Activated CD4-positive, alpha-beta T cell treated with anti-CD3 and anti-CD28 coated beads, Interleukin-2, amount 10 ng/mL, durations not matched to agents 7 days and 5 days (primary cell): ENCODE results near the gene LRG1. TPM values are rescaled to one million over a fixed set of nuclear protein-coding genes. Genes with fewer than 3 reads are reported as not detected.

Experiments used
- CTCF ChIA-PET: fragments of 350-600 bp; sonication (Branson Sonifier 250); formaldehyde crosslinking; loops from one replicate; lab custom pipeline; 2021; ENCODE audit warnings: antibody characterized with exemption; lab: Charles Lee
- POLR2A ChIA-PET: fragments of 350-600 bp; sonication (Branson Sonifier 250); formaldehyde crosslinking; loops from one replicate; lab custom pipeline; 2021; ENCODE audit warnings: antibody characterized with exemption; lab: Charles Lee
- DNase-seq: peaks from one replicate; pipeline ENCODE4 v3.0.0-alpha.2; 2020
- H3K27ac Mint-ChIP-seq: one replicate; pipeline ENCODE4 v1.8.0; 2021; ENCODE audit warnings: mild to moderate bottlenecking, moderate library complexity, mixed read lengths
- H3K27me3 Mint-ChIP-seq: one replicate; pipeline ENCODE4 v1.8.0; 2021; ENCODE audit warnings: mixed read lengths
- H3K36me3 Mint-ChIP-seq: one replicate; pipeline ENCODE4 v1.8.0; 2021; ENCODE audit warnings: low read depth, mixed read lengths
- H3K4me1 Mint-ChIP-seq: one replicate; pipeline ENCODE4 v1.8.0; 2021; ENCODE audit warnings: mixed read lengths
- H3K4me3 Mint-ChIP-seq: one replicate; pipeline ENCODE4 v1.8.0; 2021; ENCODE audit warnings: mild to moderate bottlenecking, moderate library complexity, mixed read lengths
- H3K9me3 Mint-ChIP-seq: one replicate; pipeline ENCODE4 v1.8.0; 2021; ENCODE audit warnings: mixed read lengths
- total RNA-seq, 2 experiments: library from RNA; stranded (reverse); gene quantifications; one replicate each; pipeline ENCODE4 v1.2.3, GENCODE V29; 2021

LRG1 gene
- total RNA-seq, 2 experiments from 2014 or later, result 0.07 TPM; not detected in 1

- Mint-ChIP-seq H3K27ac (peak overlapping the region; percentile 26), H3K4me1 (peaks cover 9% of the 10 kb centered on the region), H3K9me3 (no peaks in the 10 kb centered on the region), H3K4me3 (no peak overlapping the region), H3K27me3 (no peaks in the 10 kb centered on the region), H3K36me3 (peaks cover 5% of the 10 kb centered on the region)
- DNase-seq, result no peak
- CTCF ChIA-PET, result interaction anchor here (1.5 kb wide), 1 partner anchor 19 kb away, joined by 4 read pairs; no protein-coding TSS in a partner anchor
- POLR2A ChIA-PET, result no interaction called here
Measured at GRCh38 chr19:4505570-4506448, 34.0 kb downstream of the LRG1 start.

- H3K36me3 Mint-ChIP-seq, result peaks cover 5% of the 10 kb centered on the region
- no peaks in the 10 kb centered on the region for H3K9me3 Mint-ChIP-seq
- no peaks in the 10 kb centered on the region for H3K27me3 Mint-ChIP-seq
- no peak overlapping the region for H3K4me3 Mint-ChIP-seq
- H3K27ac Mint-ChIP-seq, result no peak overlapping the region
- ChIA-PET POLR2A (no interaction called here), CTCF (interaction anchor here (1.0 to 1.5 kb wide), 3 partner anchors 10 to 20 kb away, joined by 3 to 4 read pairs (median 3); no protein-coding TSS in a partner anchor)
- peaks cover 9% of the 10 kb centered on the region for H3K4me1 Mint-ChIP-seq
- DNase-seq, result no peak
Measured at GRCh38 chr19:4504891-4505569, 34.8 kb downstream of the LRG1 start.

- peaks cover 5% of the 10 kb centered on the region for H3K36me3 Mint-ChIP-seq
- H3K9me3 Mint-ChIP-seq, result no peaks in the 10 kb centered on the region
- H3K4me1 Mint-ChIP-seq, result peaks cover 9% of the 10 kb centered on the region
- POLR2A ChIA-PET, result no interaction called here
- H3K27ac Mint-ChIP-seq, result no peak overlapping the region
- no peak for DNase-seq
- no peaks in the 10 kb centered on the region for H3K27me3 Mint-ChIP-seq
- CTCF ChIA-PET, result interaction anchor here (1.0 to 1.3 kb wide), 2 partner anchors 11 to 20 kb away, joined by 3 read pairs; no protein-coding TSS in a partner anchor
- H3K4me3 Mint-ChIP-seq, result no peak overlapping the region
Measured at GRCh38 chr19:4504297-4504701, 35.5 kb downstream of the LRG1 start.

GRCh38 chr19:4503825-4504170 is 36.0 kb downstream of the LRG1 start:
- H3K36me3 Mint-ChIP-seq, result peaks cover 5% of the 10 kb centered on the region
- ChIA-PET CTCF (interaction anchor here (1.0 to 1.3 kb wide), 2 partner anchors 11 to 21 kb away, joined by 3 read pairs; no protein-coding TSS in a partner anchor), POLR2A (no interaction called here)
- no peak overlapping the region for H3K4me3 Mint-ChIP-seq
- DNase-seq, result no peak
- H3K4me1 Mint-ChIP-seq, result peaks cover 9% of the 10 kb centered on the region
- no peaks in the 10 kb centered on the region for H3K9me3 Mint-ChIP-seq
- H3K27me3 Mint-ChIP-seq, result no peaks in the 10 kb centered on the region
- no peak overlapping the region for H3K27ac Mint-ChIP-seq

- Mint-ChIP-seq H3K4me3 (no peak overlapping the region), H3K4me1 (peaks cover 9% of the 10 kb centered on the region), H3K36me3 (peaks cover 5% of the 10 kb centered on the region), H3K9me3 (no peaks in the 10 kb centered on the region), H3K27me3 (no peaks in the 10 kb centered on the region), H3K27ac (no peak overlapping the region)
- ChIA-PET POLR2A (no interaction called here), CTCF (no interaction called here)
- DNase-seq, result no peak
Measured at GRCh38 chr19:4503132-4503824, 36.6 kb downstream of the LRG1 start.

GRCh38 chr19:4502282-4503131 is 37.3 kb downstream of the LRG1 start:
- no peak for DNase-seq
- Mint-ChIP-seq H3K4me1 (peaks cover 9% of the 10 kb centered on the region), H3K36me3 (peaks cover 5% of the 10 kb centered on the region), H3K27ac (no peak overlapping the region), H3K4me3 (no peak overlapping the region), H3K27me3 (no peaks in the 10 kb centered on the region), H3K9me3 (no peaks in the 10 kb centered on the region)
- CTCF ChIA-PET, result no interaction called here
- POLR2A ChIA-PET, result no interaction called here

GRCh38 chr19:4501691-4502090 is 38.1 kb downstream of the LRG1 start:
- H3K4me3 Mint-ChIP-seq, result no peak overlapping the region
- H3K9me3 Mint-ChIP-seq, result no peaks in the 10 kb centered on the region
- CTCF ChIA-PET, result no interaction called here
- no peak overlapping the region for H3K27ac Mint-ChIP-seq
- DNase-seq, result no peak
- H3K4me1 Mint-ChIP-seq, result peaks cover 7% of the 10 kb centered on the region
- no peaks in the 10 kb centered on the region for H3K27me3 Mint-ChIP-seq
- peaks cover 5% of the 10 kb centered on the region for H3K36me3 Mint-ChIP-seq
- POLR2A ChIA-PET, result no interaction called here

- no peak for DNase-seq
- POLR2A ChIA-PET, result no interaction called here
- no peaks in the 10 kb centered on the region for H3K9me3 Mint-ChIP-seq
- H3K4me3 Mint-ChIP-seq, result no peak overlapping the region
- peaks cover 3% of the 10 kb centered on the region for H3K36me3 Mint-ChIP-seq
- no peaks in the 10 kb centered on the region for H3K27me3 Mint-ChIP-seq
- no peak overlapping the region for H3K27ac Mint-ChIP-seq
- CTCF ChIA-PET, result interaction anchor here (0.5 kb wide), 1 partner anchor 634 kb away, joined by 4 read pairs; no protein-coding TSS in a partner anchor
- peaks cover under 1% of the 10 kb centered on the region for H3K4me1 Mint-ChIP-seq
Measured at GRCh38 chr19:4500841-4501591, 38.8 kb downstream of the LRG1 start.

GRCh38 chr19:4499855-4500254 is 40.0 kb downstream of the LRG1 start:
- CTCF ChIA-PET, result no interaction called here
- H3K9me3 Mint-ChIP-seq, result no peaks in the 10 kb centered on the region

GRCh38 chr19:4499318-4499717 is 40.5 kb downstream of the LRG1 start:
- H3K4me1 Mint-ChIP-seq, result no peaks in the 10 kb centered on the region
- no peak overlapping the region for H3K27ac Mint-ChIP-seq
- ChIA-PET CTCF (interaction anchor here (1.0 kb wide), 1 partner anchor 8 kb away, joined by 3 read pairs; no protein-coding TSS in a partner anchor), POLR2A (no interaction called here)
- H3K27me3 Mint-ChIP-seq, result no peaks in the 10 kb centered on the region
- H3K9me3 Mint-ChIP-seq, result no peaks in the 10 kb centered on the region
- no peak overlapping the region for H3K4me3 Mint-ChIP-seq
- DNase-seq, result no peak
- no peaks in the 10 kb centered on the region for H3K36me3 Mint-ChIP-seq

More at GRCh38 chr19:4499855-4500254, 40.0 kb downstream of the LRG1 start:
- Mint-ChIP-seq H3K27me3 (no peaks in the 10 kb centered on the region), H3K27ac (no peak overlapping the region), H3K4me3 (no peak overlapping the region), H3K36me3 (no peaks in the 10 kb centered on the region), H3K4me1 (no peaks in the 10 kb centered on the region)
- POLR2A ChIA-PET, result no interaction called here
- no peak for DNase-seq

- Mint-ChIP-seq H3K27me3 (no peaks in the 10 kb centered on the region), H3K9me3 (no peaks in the 10 kb centered on the region), H3K4me1 (no peaks in the 10 kb centered on the region), H3K4me3 (no peak overlapping the region), H3K36me3 (no peaks in the 10 kb centered on the region), H3K27ac (no peak overlapping the region)
- ChIA-PET CTCF (interaction anchor here (1.0 kb wide), 1 partner anchor 9 kb away, joined by 3 read pairs; no protein-coding TSS in a partner anchor), POLR2A (no interaction called here)
- DNase-seq, result no peak
Measured at GRCh38 chr19:4498694-4499093, 41.1 kb downstream of the LRG1 start.
